ENCODE data around the gene NSF.
"Not testable (repeated sequence)": the region's sequence is repeated elsewhere in the genome, so short reads cannot be mapped to it uniquely, and the experiment has no call there.

GRCh38 chr17:46590157-46591146, at the start of gene NSF:
- TF ChIP-seq CTCF (IDR thresholded peaks at IDR 0.05); REST (IDR thresholded peaks at IDR 0.05; ENCODE audit: insufficient read depth in 1 of 2, low read depth in 2 of 2, low read length in 1 of 2); SIN3A (IDR thresholded peaks at IDR 0.05; ENCODE audit: borderline replicate concordance, insufficient read depth, low read depth, low read length); POLR2AphosphoS5 (IDR thresholded peaks at IDR 0.05; ENCODE audit: low read depth, low read length): not testable (repeated sequence)

All from Panc1 (cell line).